K562 (cell line): ENCODE measurements around the gene GINS1. TPM values are rescaled to one million over a fixed set of nuclear protein-coding genes. Genes with fewer than 3 reads are reported as not detected.

ENCODE experiments used
- ATAC-seq: fragments of 200-7000 bp; cut with Tn5 transposase; 3 replicates; pipeline ENCODE4 v1.9.1; 2020; ENCODE audit warnings: moderate library complexity
- BruUV-seq: library from RNA; stranded (reverse); fragments of 400-500 nt; replicated peaks from 2 replicates; lab custom pipeline; 2021; lab: Mats Ljungman, UMichigan
- CTCF ChIA-PET: fragments of 300-600 bp; formaldehyde crosslinking; extraction: SDS; loops from one replicate; lab custom pipeline; 2021; ENCODE audit warnings: low intra/inter-chr PET ratio; lab: Yijun Ruan, JAX
- POLR2A ChIA-PET: fragments of 300-600, 350-650 bp; sonication (Branson Sonifier 250); formaldehyde crosslinking; extraction: SDS; loops from one replicate; lab custom pipeline; 2021; ENCODE audit warnings: antibody characterized with exemption, inconsistent platforms; lab: Yijun Ruan, JAX
- DNase-seq, 4 experiments: peaks; one replicate each; pipeline versions ENCODE4 v3.0.0 to v3.0.0-alpha.2; 2011 to 2018; ENCODE audit warnings: low spot score in 3 of 4, mixed read lengths in 3 of 4; ENCODE audit errors: extremely low read depth in 1 of 4
- FAIRE-seq: peaks from 2 replicates; lab custom pipeline; 2011; peaks lifted over from hg19 to GRCh38; lab: Jason Lieb, UNC
- H2AFZ ChIP-seq: 2 replicates; pipeline ENCODE4 v1.6.0; 2011; ENCODE audit warnings: low read depth, low read length, control low read depth, inconsistent platforms
- H3K27ac ChIP-seq: fragments of 200-600 bp; 3 replicates; pipeline ENCODE4 v1.8.0; 2011; ENCODE audit warnings: low read depth, mild to moderate bottlenecking, control low read depth, inconsistent platforms, low read length, moderate library complexity, mixed read lengths; ENCODE audit errors: extremely low read depth
- H3K27me3 ChIP-seq, 2 experiments: fragments of 300-600 bp in 1 of 2; 2 replicates in 1 of 2; 3 replicates in 1 of 2; pipeline versions ENCODE4 v1.6.0 to v1.8.0; 2011; ENCODE audit warnings: inconsistent platforms in 2 of 2, low read length in 2 of 2, mild to moderate bottlenecking in 1 of 2, mixed read lengths in 1 of 2, moderate library complexity in 1 of 2; ENCODE audit not compliant: control insufficient read depth in 2 of 2, insufficient read depth in 2 of 2
- H3K36me3 ChIP-seq: fragments of 300-600 bp; 3 replicates; pipeline ENCODE4 v1.8.0; 2011; ENCODE audit warnings: mild to moderate bottlenecking, low read length, inconsistent platforms; ENCODE audit not compliant: control insufficient read depth, insufficient read depth
- H3K4me1 ChIP-seq, 2 experiments: fragments of 200-600 bp in 1 of 2; replicated peaks in 1 of 2; 2 replicates in 1 of 2; 3 replicates in 1 of 2; pipeline versions ENCODE4 v1.5.1 to v1.8.0; 2011; ENCODE audit warnings: inconsistent platforms in 2 of 2, low read length in 2 of 2, mild to moderate bottlenecking in 1 of 2, mixed read lengths in 1 of 2, moderate library complexity in 1 of 2; ENCODE audit not compliant: control insufficient read depth in 2 of 2, insufficient read depth in 2 of 2
- H3K4me2 ChIP-seq: 2 replicates; pipeline ENCODE4 v1.6.1; 2011; ENCODE audit warnings: low read length, control low read depth, inconsistent platforms, mixed read lengths; ENCODE audit not compliant: insufficient read depth
- H3K4me3 ChIP-seq: fragments of 200-600 bp; sonication (generic), shearing (Covaris generic); 2 replicates; pipeline ENCODE4 v1.5.1; 2016; ENCODE audit warnings: control low read depth, inconsistent platforms
- H3K79me2 ChIP-seq: fragments of 200-600 bp; 3 replicates; pipeline ENCODE4 v1.8.0; 2011; ENCODE audit warnings: low read length, inconsistent platforms; ENCODE audit not compliant: control insufficient read depth, insufficient read depth
- H3K9ac ChIP-seq, 2 experiments: 2 replicates each; pipeline versions ENCODE4 v1.6.0 to v1.6.1; 2011; ENCODE audit warnings: low read depth in 2 of 2, low read length in 2 of 2, control low read depth in 1 of 2, inconsistent platforms in 1 of 2, mild to moderate bottlenecking in 1 of 2, mixed read lengths in 1 of 2; ENCODE audit not compliant: insufficient read depth in 1 of 2
- H3K9me1 ChIP-seq: one replicate; pipeline ENCODE4 v1.6.0; 2011; ENCODE audit warnings: inconsistent platforms, mild to moderate bottlenecking, low read length, moderate library complexity; ENCODE audit not compliant: control insufficient read depth, insufficient read depth
- H3K9me3 ChIP-seq: replicated peaks from 2 replicates; pipeline ENCODE4 v1.5.1; 2011; ENCODE audit warnings: low read depth, low read length, inconsistent platforms; ENCODE audit not compliant: control insufficient read depth, insufficient read depth
- H4K20me1 ChIP-seq: replicated peaks from 2 replicates; pipeline ENCODE4 v1.6.1; 2011; ENCODE audit warnings: low read length, inconsistent platforms, mixed read lengths; ENCODE audit not compliant: control insufficient read depth, insufficient read depth
- KDM2B ChIP-seq: fragments of 250-450 bp; sonication (Bioruptor Pico); IDR thresholded peaks from 2 replicates; pipeline ENCODE4 v1.8.0; 2021; ENCODE audit warnings: mild to moderate bottlenecking, moderate library complexity
- MCM5 ChIP-seq: fragments of 450-650 bp; IDR thresholded peaks from 2 replicates; pipeline ENCODE4 v1.6.1; 2016; ENCODE audit warnings: low read depth
- MECOM ChIP-seq: fragments of 250-450 bp; sonication (Bioruptor Pico); IDR thresholded peaks from 2 replicates; pipeline ENCODE4 v1.8.0; 2022; ENCODE audit warnings: inconsistent platforms
- MYC ChIP-seq, 2 experiments: fragments of 250-450 bp in 1 of 2; sonication (Bioruptor Pico) in 1 of 2; IDR thresholded peaks; 2 replicates each; pipeline versions ENCODE4 v1.5.1 to v1.6.1; 2012 to 2021; ENCODE audit warnings: low read depth in 2 of 2, borderline replicate concordance in 1 of 2, improper control_type of control experiment in 1 of 2, low read length in 1 of 2, mild to moderate bottlenecking in 1 of 2, moderate library complexity in 1 of 2
- RAD51 ChIP-seq: fragments of 450-650 bp; IDR thresholded peaks from 2 replicates; pipeline ENCODE4 v1.7.1; 2016; ENCODE audit warnings: low read depth, mild to moderate bottlenecking, borderline replicate concordance
- TFE3 ChIP-seq: fragments of 450-650 bp; formaldehyde crosslinking; IDR thresholded peaks from 2 replicates; pipeline ENCODE4 v1.4.0; 2020; ENCODE audit warnings: mild to moderate bottlenecking, mixed read lengths
- ZBTB17 ChIP-seq: fragments of 450-650 bp; formaldehyde crosslinking; IDR thresholded peaks from 2 replicates; pipeline ENCODE4 v1.4.0; 2020; ENCODE audit warnings: mild to moderate bottlenecking
- ZKSCAN8 ChIP-seq: fragments of 200-800 bp; sonication (Bioruptor generic); IDR thresholded peaks from 2 replicates; pipeline ENCODE4 v1.6.1; 2016; ENCODE audit warnings: missing genetic modification characterization, missing compliant biosample characterization
- ZNF436 ChIP-seq: fragments of 250-450, 450-650 bp; sonication (Bioruptor Pico); formaldehyde crosslinking; IDR thresholded peaks from 2 replicates; pipeline ENCODE4 v1.7.0; 2020; ENCODE audit warnings: mild to moderate bottlenecking
- ZNF699 ChIP-seq: fragments of 250-450 bp; sonication (Bioruptor Pico); IDR thresholded peaks from 2 replicates; pipeline ENCODE4 v1.8.0; 2021; ENCODE audit warnings: mild to moderate bottlenecking, moderate library complexity; ENCODE audit not compliant: insufficient replicate concordance
- WGBS: fragments of 100-300 bp; shearing (Covaris generic); methylation state at CpG from one replicate; pipeline ENCODE4 v1.1.6; 2016; ENCODE audit warnings: low coverage, mixed read lengths; ENCODE audit not compliant: insufficient coverage; ENCODE audit errors: missing lambda C conversion rate; 5-methylcytosine and 5-hydroxymethylcytosine counted together
- in situ Hi-C: fragments of 300-500 bp; cut with MboI; formaldehyde crosslinking; loops from 4 replicates; pipeline ENCODE4 v1.15.0; 2018; ENCODE audit warnings: inconsistent platforms, mixed read lengths
- intact Hi-C: fragments of 100-400 bp; cut with micrococcal nuclease; formaldehyde crosslinking; loops from 2 replicates; pipeline ENCODE4 v1.14.2; 2022
- polyA plus RNA-seq, 8 experiments: library from polyadenylated mRNA; depleted of rRNA in 4 of 8; stranded (reverse) in 5 of 8; unstranded in 3 of 8; fragments of >200 nt; fragmentation: Nextera tagmentation in 2 of 8; fragmentation: Illumina TruSeq in 1 of 8; extraction: Ambion mirVana in 2 of 8; extraction: Trizol in 1 of 8; gene quantifications; 2 replicates each; pipeline versions ENCODE4 v1.2.1 to v1.2.3, GENCODE V29; 2011 to 2014; ENCODE audit warnings: inconsistent platforms in 1 of 8, missing spikeins in 1 of 8
- total RNA-seq, 7 experiments: library from RNA; depleted of rRNA in 6 of 7; stranded (reverse); fragments of >200 nt in 6 of 7; fragmentation: Illumina TruSeq in 2 of 7; extraction: Trizol in 2 of 7; gene quantifications; 2 replicates each; pipeline versions ENCODE4 v1.2.1 to v1.2.3, GENCODE V29; 2011 to 2021; ENCODE audit warnings: low replicate concordance in 1 of 7
- TF ChIP-seq, protein P1 (sequence below): fragments of 450-650 bp; IDR thresholded peaks from 2 replicates; pipeline ENCODE4 v1.7.0; 2016; ENCODE audit warnings: borderline replicate concordance

GINS1 gene
- total and polyA plus RNA-seq, 9 of the 15 experiments (the other 6 are each of a cell fraction or from before 2014, with no cell fraction given): 13.1 to 31.8 (median 24.1) TPM

DNA sequence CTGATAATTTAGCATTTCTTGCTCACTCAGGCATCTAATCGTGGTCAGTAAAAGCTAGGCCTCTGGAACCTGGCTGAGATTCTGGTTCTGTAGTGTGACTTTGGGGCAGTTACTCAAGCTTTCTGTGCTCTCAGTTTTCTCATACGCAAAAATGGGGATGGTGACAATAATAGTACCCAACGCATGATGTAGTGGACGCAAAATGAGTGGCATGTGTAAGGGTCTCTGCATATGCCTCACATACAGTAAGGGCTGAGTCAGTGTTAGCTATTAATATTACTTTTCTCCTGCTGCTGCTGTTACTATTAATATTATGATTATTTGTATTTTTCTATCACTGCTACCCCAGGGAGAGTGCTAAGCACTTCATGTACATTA is 686 bp downstream of the GINS1 start:
- BruUV-seq: no TSS peak
- ATAC-seq: peak; percentile 28
- Histone ChIP-seq H3K4me2 (peak overlapping the region; percentile 88), H3K27ac (peak overlapping the region; percentile 88), H3K9me3 (no peaks in the 10 kb centered on the region), H2AFZ (peak overlapping the region; percentile 93), H3K9ac (peak overlapping the region; percentile 86 to 99), H3K9me1 (no peaks in the 10 kb centered on the region), H4K20me1 (no peaks in the 10 kb centered on the region), H3K27me3 (no peaks in the 10 kb centered on the region), H3K4me3 (peak overlapping the region; percentile 61), H3K79me2 (peaks cover 28% of the 10 kb centered on the region), H3K36me3 (peaks cover 20% of the 10 kb centered on the region), H3K4me1 (peaks cover 6 to 8% of the 10 kb centered on the region in 2 experiments; a peak in 3 of 5 replicates)
- ChIA-PET CTCF (no interaction called here), POLR2A (interaction anchor here (0.6 to 2.0 kb wide), 9 partner anchors 9 to 164 kb away, joined by 3 to 13 read pairs (median 4); partner anchors contain the start of gene ABHD12)
- WGBS: 2% methylated on average over 4 of the region's 4 CpGs
- DNase-seq: no peak
- in situ Hi-C loops: loop anchor here (5.0 kb wide), 1 partner anchor 111 kb away; no protein-coding TSS in a partner anchor
- no peak for FAIRE-seq
- intact Hi-C loops: no loop called here
- TF ChIP-seq MYC (IDR thresholded peaks at IDR 0.05; ENCODE audit: low read depth, low read length) (no peak), MYC (CRISPR knock-in tag; IDR thresholded peaks at IDR 0.05; ENCODE audit: borderline replicate concordance, low read depth) (no peak), ZBTB17 (CRISPR knock-in tag) (no peak), ZKSCAN8 (no peak)

GRCh38 chr20:25408890-25409289 is 1.4 kb downstream of the GINS1 start:
- ChIA-PET POLR2A (interaction anchor here (0.6 to 2.0 kb wide), 4 partner anchors 10 to 113 kb away, joined by 3 to 10 read pairs (median 3); partner anchors contain the start of gene ABHD12), CTCF (no interaction called here)
- intact Hi-C loops: no loop called here
- H3K4me1 ChIP-seq: peaks cover 6 to 8% of the 10 kb centered on the region in 2 experiments; a peak in 3 of 5 replicates
- peaks cover 25% of the 10 kb centered on the region for H3K36me3 ChIP-seq
- H3K79me2 ChIP-seq: peaks cover 28% of the 10 kb centered on the region
- peak overlapping the region; percentile 61; the same call in 1 of the 2 replicates for H3K4me3 ChIP-seq
- TF ChIP-seq ZNF699 (CRISPR knock-in tag): no peak
- 0 out of 2 replicates have a peak, but pooled peaks have one; percentile 5 for TF ChIP-seq TFE3 (CRISPR knock-in tag)
- no peak for TF ChIP-seq KDM2B (CRISPR knock-in tag)
- TF ChIP-seq ZNF436 (CRISPR knock-in tag): no peak
- no peak for TF ChIP-seq MECOM (CRISPR knock-in tag)
- TF ChIP-seq RAD51: peak; percentile 49; the same call in 1 of the 2 replicates
- TF ChIP-seq MCM5: no peak
- TF ChIP-seq, protein P1, sequence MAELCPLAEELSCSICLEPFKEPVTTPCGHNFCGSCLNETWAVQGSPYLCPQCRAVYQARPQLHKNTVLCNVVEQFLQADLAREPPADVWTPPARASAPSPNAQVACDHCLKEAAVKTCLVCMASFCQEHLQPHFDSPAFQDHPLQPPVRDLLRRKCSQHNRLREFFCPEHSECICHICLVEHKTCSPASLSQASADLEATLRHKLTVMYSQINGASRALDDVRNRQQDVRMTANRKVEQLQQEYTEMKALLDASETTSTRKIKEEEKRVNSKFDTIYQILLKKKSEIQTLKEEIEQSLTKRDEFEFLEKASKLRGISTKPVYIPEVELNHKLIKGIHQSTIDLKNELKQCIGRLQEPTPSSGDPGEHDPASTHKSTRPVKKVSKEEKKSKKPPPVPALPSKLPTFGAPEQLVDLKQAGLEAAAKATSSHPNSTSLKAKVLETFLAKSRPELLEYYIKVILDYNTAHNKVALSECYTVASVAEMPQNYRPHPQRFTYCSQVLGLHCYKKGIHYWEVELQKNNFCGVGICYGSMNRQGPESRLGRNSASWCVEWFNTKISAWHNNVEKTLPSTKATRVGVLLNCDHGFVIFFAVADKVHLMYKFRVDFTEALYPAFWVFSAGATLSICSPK: no peak
- FAIRE-seq (no peak), DNase-seq (no peak), ATAC-seq (no peak)
- no peaks in the 10 kb centered on the region for H3K9me3 ChIP-seq
- WGBS: 96% methylated on average over 2 of the region's 5 CpGs
- H3K4me2 ChIP-seq: peak overlapping the region; percentile 88
- H3K9ac ChIP-seq: peak overlapping the region in 1 of 2 experiments; percentile 86; a peak in 1 of 4 replicates
- H3K27ac ChIP-seq: 0 out of 3 replicates have a peak overlapping the region, but pooled peaks have one; percentile 88
- no peaks in the 10 kb centered on the region for H3K9me1 ChIP-seq
- no peaks in the 10 kb centered on the region for H4K20me1 ChIP-seq
- in situ Hi-C loops: loop anchor here (5.0 kb wide), 1 partner anchor 112 kb away; no protein-coding TSS in a partner anchor
- no peaks in the 10 kb centered on the region for H3K27me3 ChIP-seq
- no peak overlapping the region for H2AFZ ChIP-seq
- no TSS peak for BruUV-seq
